Measurements from ENCODE around the gene MGP.
A peak's percentile ranks its signal among the peaks of the same experiment; 100 is the strongest.

The MGP gene

GRCh38 chr12:14902465-14902864 is 16.8 kb upstream of the MGP start:
- DNase-seq, result no peak

- no peak for DNase-seq
Measured at GRCh38 chr12:14901228-14901562, 15.5 kb upstream of the MGP start.

DNA sequence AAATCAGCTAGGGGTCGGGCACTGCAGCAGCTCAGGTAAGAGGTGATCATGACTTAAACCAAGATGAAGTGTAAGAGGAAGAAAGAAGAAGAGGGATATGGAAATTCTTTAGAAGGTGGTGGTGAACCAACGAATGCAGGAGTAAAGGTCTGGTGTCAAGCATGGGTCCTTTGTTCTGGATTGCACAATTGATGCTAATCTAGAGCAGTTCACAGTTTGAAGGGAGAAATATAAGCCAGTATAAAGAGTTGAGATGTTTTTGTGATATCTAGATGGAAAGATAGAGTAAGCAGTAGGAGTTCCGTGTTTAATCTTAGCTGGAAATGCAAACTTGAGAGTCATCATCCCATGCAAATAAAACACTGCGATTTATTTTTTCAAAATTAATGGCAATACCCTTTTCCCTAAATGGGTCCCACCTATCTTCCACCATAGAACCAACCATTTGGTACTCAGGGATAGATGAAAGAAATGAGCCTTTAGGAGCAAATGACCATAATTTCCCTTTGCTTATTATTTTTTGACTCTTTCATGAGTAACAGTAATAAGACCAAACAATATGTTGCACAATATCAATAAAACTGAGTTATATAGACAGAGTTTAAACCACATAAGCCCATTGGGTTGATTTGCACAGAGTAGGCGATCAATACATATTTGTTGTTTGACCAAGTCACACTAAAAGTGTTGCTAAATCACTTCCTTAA is 15.0 kb upstream of the MGP start:
- no peak for DNase-seq

GRCh38 chr12:14896521-14897169 is 11.0 kb upstream of the MGP start:
- DNase-seq, result no peak

- no peak for DNase-seq
Measured at GRCh38 chr12:14893506-14894250, 8.0 kb upstream of the MGP start.

GRCh38 chr12:14892726-14893505 is 7.3 kb upstream of the MGP start:
- DNase-seq, result no peak

- DNase-seq, result no peak
Measured at GRCh38 chr12:14890701-14891100, 5.0 kb upstream of the MGP start.

DNA sequence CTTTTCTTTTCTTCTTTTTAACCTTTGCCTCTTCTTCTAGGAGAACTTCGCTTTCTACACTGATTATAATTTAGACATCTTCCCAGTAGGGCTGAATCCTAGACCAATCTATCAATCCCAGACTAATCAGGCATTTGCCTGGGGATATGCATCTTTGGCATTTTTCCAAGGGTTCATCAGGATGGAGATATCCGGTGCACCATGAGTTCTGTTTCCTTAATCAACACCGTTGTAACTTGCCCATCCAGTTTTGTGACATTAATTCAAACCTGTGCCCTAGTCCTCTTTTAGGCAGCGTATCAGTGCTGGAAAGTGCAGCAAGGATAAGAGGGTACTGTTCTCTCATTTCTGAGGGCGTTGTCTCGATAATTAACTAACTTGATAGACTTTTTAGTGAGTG is 617 bp upstream of the MGP start:
- peak in 2 of 3 experiments; percentile 59 to 86 for DNase-seq

- DNase-seq, result peak; percentile 35 to 75 (median 72)
Measured at GRCh38 chr12:14884458-14884878, 1.2 kb downstream of the MGP start.

- DNase-seq, result no peak
Measured at GRCh38 chr12:14883686-14884085, 2.0 kb downstream of the MGP start.

DNA sequence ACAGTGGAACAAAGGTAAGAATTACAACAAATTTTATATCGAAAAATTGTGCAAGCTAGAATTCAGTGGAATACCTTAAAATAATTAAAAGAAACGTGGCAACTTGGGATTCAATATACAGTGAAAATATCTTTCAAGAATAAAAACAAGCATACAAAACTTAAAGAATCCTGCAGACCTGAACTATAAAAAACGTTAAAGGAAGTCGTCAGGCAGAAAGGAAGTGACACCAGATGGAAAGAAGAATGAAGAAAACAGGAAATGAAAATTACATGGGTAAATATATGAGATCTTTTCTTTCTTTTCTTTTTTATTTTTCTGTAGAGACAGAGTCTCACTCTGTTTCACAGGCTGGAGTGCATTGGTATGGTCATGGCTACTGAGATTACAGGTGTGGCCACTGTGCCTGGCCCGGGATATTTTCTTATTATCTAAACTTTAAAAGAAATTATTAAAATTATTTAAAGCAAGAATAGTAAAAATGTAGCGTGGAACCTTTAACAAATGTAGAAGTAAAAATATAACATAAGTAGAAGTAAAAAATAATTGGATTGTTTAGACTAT is 4.7 kb downstream of the MGP start:
- no peak for DNase-seq

- no peak for DNase-seq
Measured at GRCh38 chr12:14879222-14879933, 6.3 kb downstream of the MGP start.

DNA sequence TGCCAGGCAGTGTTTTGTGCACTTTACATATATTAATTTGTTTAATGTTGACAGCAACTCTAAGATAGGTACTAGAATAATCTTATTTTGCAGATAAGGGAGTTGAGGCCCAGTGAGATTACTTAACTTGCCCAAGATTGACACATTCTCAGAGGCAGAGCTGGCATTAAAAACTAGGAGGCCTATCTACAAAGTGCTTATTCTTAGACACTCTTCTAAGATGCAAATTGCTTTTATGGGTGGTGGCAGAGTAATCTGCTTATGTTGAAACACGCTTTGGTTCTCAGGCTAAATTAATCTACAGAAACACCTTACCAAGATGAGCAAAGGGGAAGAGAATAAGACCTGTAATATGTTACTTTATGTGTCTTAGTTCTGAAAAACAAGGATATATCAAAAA is 7.2 kb downstream of the MGP start:
- DNase-seq, result no peak

GRCh38 chr12:14876833-14877232 is 8.8 kb downstream of the MGP start:
- no peak for DNase-seq

GRCh38 chr12:14874882-14875281 is 10.8 kb downstream of the MGP start:
- no peak for DNase-seq

DNA sequence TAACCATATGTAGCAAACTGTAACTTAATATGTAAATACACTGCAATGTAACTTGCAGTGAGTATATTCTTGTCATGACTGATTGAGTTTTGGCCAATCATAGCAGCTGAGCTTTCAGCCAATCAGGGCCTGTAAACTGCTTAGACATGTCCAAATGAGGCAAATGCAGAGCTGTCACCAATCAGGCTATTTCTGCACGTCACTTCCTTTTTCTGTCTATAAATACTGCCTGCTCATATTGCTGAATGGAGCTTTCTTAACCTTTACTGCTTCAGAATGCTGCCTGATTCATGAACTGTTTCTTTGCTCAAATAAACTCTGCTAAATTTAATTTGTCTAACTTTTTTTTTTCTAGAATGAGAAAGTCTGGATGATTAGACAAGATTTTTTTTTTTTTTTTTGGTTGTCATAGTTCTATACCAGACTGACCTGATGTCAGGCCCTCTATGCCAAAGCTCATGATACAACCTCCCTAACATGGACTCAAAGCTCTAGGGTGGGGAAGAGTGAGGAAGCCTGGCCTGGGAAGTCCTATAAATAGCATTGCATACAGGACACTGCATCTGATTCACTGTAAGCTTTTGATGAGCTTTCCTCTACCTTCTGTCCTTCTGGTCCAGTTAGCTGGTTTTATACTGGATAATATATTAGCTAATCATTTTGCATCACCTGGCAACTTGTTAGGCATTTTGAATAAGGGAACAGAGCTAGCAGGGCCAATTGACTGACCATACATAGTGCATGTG is 12.0 kb downstream of the MGP start:
- no peak for DNase-seq

GRCh38 chr12:14871886-14872285 is 13.8 kb downstream of the MGP start:
- no peak for DNase-seq

- DNase-seq, result no peak
Measured at GRCh38 chr12:14871247-14871646, 14.4 kb downstream of the MGP start.

DNA sequence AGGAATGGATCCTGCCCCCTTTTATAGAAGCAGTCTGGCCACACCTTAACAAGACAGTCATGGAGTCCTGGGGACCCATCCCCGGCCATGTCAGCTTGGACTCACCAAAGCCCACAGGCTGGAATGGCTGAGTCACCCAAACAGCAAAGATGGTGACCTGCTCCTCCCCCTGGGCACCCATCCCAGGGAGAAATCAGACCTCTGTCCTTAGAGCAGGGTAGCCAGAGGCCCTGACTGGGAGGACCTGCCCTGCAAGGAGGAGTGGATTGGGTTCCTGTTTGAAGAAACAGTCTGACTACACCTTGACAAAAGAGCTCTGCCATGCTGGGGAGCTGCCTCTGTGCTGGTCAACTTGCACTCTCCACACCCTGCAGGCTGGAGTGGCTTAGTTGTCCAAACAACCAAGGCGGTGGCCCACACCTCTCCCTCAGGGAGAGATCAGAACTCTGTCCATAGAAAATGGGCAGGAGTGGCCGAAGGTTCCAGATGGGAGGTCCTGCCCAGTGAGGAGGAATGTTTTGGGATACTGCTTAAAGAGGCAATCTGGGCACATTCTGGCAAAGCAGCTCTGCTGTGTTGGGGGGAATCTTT is 16.6 kb downstream of the MGP start:
- DNase-seq, result no peak

DNA sequence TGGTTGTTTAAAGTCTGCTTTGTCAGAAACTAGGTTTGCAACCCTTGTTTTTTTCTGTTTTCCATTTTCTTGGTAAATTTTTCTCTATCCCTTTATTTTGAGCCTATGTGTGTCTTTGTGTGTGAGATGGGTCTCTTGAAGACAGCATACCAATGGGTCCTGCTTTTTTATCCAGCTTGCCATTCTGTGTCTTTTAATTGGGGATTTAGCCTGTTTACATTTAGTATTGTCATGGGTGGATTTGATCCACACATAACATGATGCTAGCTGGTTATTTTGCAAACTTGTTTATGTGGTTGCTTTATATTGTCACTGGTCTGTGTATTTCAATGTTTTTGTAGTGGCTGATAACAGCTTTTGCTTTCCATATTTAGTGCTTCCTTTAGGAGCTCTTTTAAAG is 25.2 kb downstream of the MGP start:
- DNase-seq, result no peak

DNA sequence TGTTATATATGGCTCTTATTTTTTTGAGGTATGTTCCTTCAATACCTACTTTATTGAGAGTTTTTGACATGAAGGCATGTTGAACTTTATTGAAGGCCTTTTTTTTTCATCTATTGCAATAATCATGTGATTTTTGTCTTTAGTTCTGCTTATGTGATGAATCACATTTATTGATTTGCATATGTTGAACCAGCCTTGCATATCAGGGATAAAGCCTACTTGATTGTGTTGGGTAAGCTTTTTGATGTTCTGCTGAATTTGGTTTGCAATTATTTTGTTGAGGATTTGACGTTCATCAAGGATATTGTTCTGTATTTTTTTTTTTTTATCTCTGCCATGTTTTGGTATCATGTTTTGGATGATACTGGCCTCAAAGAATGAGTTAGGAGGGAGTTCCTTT is 27.1 kb downstream of the MGP start:
- DNase-seq, result no peak

All from NCI-H1417 (cell line).